Ascending aorta (tissue), 2 donors: ENCODE data around the gene SNCG. TPM values are rescaled to one million over a fixed set of nuclear protein-coding genes. Genes with fewer than 3 reads are reported as not detected.
A peak's percentile ranks its signal among the peaks of the same experiment; 100 is the strongest.

ENCODE experiments used
- DNase-seq, 2 donors: peaks; one replicate each; pipeline ENCODE4 v3.0.0-alpha.2; 2019; ENCODE audit warnings: low spot score in 2 of 2
- H3K27ac ChIP-seq, 2 donors: fragments of 200-600 bp; sonication (generic); one replicate each; pipeline ENCODE4 v1.5.1; 2016 to 2017; ENCODE audit warnings: mild to moderate bottlenecking in 1 of 2
- H3K27me3 ChIP-seq: fragments of 200-600 bp; sonication (generic); one replicate; pipeline ENCODE4 v1.5.1; 2017
- H3K36me3 ChIP-seq, 2 donors: fragments of 200-600 bp; sonication (generic); one replicate each; pipeline ENCODE4 v1.5.1; 2016
- H3K4me1 ChIP-seq, 2 donors: fragments of 200-600 bp; sonication (generic); one replicate each; pipeline ENCODE4 v1.5.1; 2016 to 2017; ENCODE audit warnings: mild to moderate bottlenecking in 1 of 2
- H3K4me3 ChIP-seq, 2 donors: fragments of 200-600 bp; sonication (generic); one replicate each; pipeline ENCODE4 v1.5.1; 2016 to 2017; ENCODE audit warnings: mild to moderate bottlenecking in 1 of 2
- H3K9me3 ChIP-seq, 2 donors: fragments of 200-600 bp; sonication (generic); one replicate each; pipeline ENCODE4 v1.5.1; 2016
- CTCF ChIP-seq, 3 experiments: fragments of 200-600 bp in 2 of 3; fragments of 450-650 bp in 1 of 3; sonication (generic) in 2 of 3; IDR thresholded peaks; one replicate each; pipeline ENCODE4 v1.5.1; 2016 to 2019; ENCODE audit warnings: antibody characterized with exemption in 3 of 3, mild to moderate bottlenecking in 1 of 3, moderate library complexity in 1 of 3
- intact Hi-C: fragments of 100-400 bp; cut with DNase I; formaldehyde crosslinking; loops from one replicate; pipeline ENCODE4 v1.15.1; 2023
- total RNA-seq: library from RNA; depleted of rRNA; stranded (reverse); fragments of >200 nt; gene quantifications from one replicate; pipeline ENCODE4 v1.1.0, GENCODE V29; 2016

Gene SNCG
- total RNA-seq, 1 donor from 2014 or later = 250 TPM

DNA sequence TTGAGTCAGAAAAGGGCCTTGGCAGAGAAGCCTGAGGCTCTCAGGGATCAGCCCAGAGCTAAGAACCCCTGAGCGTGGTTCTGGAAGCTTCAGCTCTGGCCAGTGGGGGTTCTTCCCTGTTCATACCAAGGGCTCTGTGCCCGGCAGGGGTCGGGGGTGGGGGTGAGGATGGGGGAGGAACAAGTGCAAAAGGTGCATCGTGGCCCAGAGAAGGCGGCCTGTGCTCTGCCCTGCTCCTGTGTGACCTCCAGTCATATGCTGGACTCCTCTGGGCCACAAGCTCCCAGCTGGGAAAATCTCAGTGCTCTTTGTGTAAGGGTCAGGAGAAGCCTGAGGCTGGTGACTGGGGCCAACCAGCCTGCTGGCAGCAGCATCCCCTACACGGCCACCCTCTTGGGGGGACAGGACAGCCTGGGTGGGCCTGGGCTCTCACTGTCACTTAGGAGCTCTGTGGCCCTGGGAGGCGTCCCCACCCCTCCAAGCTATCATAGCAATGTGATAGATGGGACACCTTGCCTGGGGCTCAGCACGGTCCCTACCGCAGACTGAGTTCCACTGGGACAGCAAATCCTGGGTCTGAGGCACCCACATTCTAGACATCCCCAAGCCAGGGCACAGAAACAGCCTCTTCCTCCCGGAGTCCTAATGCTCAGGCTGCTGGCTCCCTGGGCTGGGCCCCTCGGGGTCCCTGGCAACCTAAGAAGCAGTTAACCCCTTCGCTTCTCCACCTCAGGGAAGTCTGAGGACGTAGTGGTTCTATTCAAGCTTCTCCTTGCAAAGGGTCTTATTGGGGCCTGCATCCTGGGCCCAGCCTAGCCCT is 3.5 kb upstream of the SNCG start:
- peak overlapping the region; percentile 95 to 98 for H3K27ac ChIP-seq

DNA sequence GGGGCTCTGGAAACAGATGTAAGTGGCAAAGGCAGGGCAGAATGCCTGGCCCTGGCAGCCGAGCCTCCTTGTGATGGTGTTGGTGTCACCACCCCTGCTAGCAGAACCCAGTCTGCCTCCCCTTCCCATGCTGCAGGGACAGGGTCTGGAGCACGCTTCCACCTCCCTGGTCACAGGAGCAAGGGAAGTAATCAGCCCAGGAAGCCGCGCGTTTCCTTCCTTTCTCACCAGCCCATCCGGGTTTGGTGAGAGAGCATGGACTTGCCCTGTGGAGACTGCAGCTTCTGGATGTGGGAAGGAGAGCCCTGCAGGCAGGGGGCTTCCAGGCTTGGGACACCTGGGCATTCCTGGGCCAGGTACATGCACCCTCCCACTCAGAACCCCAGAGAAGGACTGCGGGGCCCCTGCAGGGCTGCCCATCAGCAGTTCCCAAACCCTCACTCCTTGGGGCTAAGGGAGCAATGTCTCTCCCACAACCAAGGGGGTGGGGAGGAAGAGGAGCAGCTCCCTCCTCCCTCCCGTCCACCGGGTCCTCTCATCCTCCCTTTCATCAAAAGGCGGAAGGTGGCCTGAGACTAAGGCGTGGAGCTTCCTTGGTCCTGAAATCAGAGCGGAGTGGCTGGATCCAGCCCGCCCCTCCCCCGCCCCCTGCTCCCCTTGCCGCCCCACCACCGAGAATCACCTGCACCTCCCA is 2.8 kb upstream of the SNCG start:
- DNase-seq = peak in 1 of 2 donors; percentile 9
- Histone ChIP-seq H3K27ac (peak overlapping the region; percentile 95 to 98), H3K4me1 (peaks cover 58 to 78% of the 10 kb centered on the region in 2 donors), H3K36me3 (no peaks in the 10 kb centered on the region), H3K4me3 (peak overlapping the region in 1 of 2 donors; percentile 40), H3K27me3 (no peaks in the 10 kb centered on the region), H3K9me3 (no peaks in the 10 kb centered on the region)
- intact Hi-C loops = loop anchor here (5.0 to 10.0 kb wide), 2 partner anchors 243 to 431 kb away; partner anchors contain the start of gene WAPL
- no peak for TF ChIP-seq CTCF (IDR thresholded peaks at IDR 0.05)

More for the DNA sequence above, 3.5 kb upstream of the SNCG start:
- no peak for DNase-seq
- Histone ChIP-seq H3K27me3 (no peaks in the 10 kb centered on the region), H3K4me3 (peak overlapping the region in 1 of 2 donors; percentile 1), H3K4me1 (peaks cover 55 to 74% of the 10 kb centered on the region in 2 donors), H3K36me3 (no peaks in the 10 kb centered on the region), H3K9me3 (no peaks in the 10 kb centered on the region)
- no peak for TF ChIP-seq CTCF (IDR thresholded peaks at IDR 0.05)
- intact Hi-C loops = loop anchor here (5.0 to 10.0 kb wide), 2 partner anchors 243 to 430 kb away; partner anchors contain the start of gene WAPL

GRCh38 chr10:86956195-86956847 is 2.1 kb upstream of the SNCG start:
- Histone ChIP-seq H3K27ac (peak overlapping the region; percentile 95 to 98), H3K4me1 (peaks cover 58 to 74% of the 10 kb centered on the region in 2 donors), H3K27me3 (no peaks in the 10 kb centered on the region), H3K36me3 (no peaks in the 10 kb centered on the region), H3K9me3 (no peaks in the 10 kb centered on the region), H3K4me3 (peak overlapping the region in 1 of 2 donors; percentile 40)
- TF ChIP-seq CTCF (IDR thresholded peaks at IDR 0.05) = no peak
- intact Hi-C loops = loop anchor here (5.0 to 10.0 kb wide), 2 partner anchors 244 to 432 kb away; partner anchors contain the start of gene WAPL
- DNase-seq = peak in 1 of 2 donors; percentile 1

- no peak for TF ChIP-seq CTCF (IDR thresholded peaks at IDR 0.05)
- Histone ChIP-seq H3K4me3 (peak overlapping the region in 1 of 2 donors; percentile 40), H3K4me1 (peaks cover 58 to 70% of the 10 kb centered on the region in 2 donors), H3K9me3 (no peaks in the 10 kb centered on the region), H3K27ac (peak overlapping the region; percentile 95 to 98), H3K27me3 (no peaks in the 10 kb centered on the region), H3K36me3 (no peaks in the 10 kb centered on the region)
- intact Hi-C loops = loop anchor here (5.0 to 10.0 kb wide), 2 partner anchors 245 to 432 kb away; partner anchors contain the start of gene WAPL
- no peak for DNase-seq
These were observed 1.5 kb upstream of the SNCG start for GRCh38 chr10:86956848-86957448.
